ENCODE data around the gene MYO1G. TPM values are rescaled to one million over a fixed set of nuclear protein-coding genes. Genes with fewer than 3 reads are reported as not detected.

The MYO1G gene
- total RNA-seq, 1 experiment from 2014 or later = 0.11 TPM

GRCh38 chr7:45001826-45002225, 23.0 kb upstream of the MYO1G start:
- Histone ChIP-seq H3K79me2 (ENCODE audit: low read length) (peaks cover 40% of the 10 kb centered on the region), H3K4me1 (ENCODE audit: insufficient read depth, low read length) (peaks cover 16% of the 10 kb centered on the region), H4K20me1 (ENCODE audit: low read length) (no peaks in the 10 kb centered on the region), H3K9me3 (ENCODE audit: low read length) (no peaks in the 10 kb centered on the region), H3K27ac (ENCODE audit: low read length) (no peak overlapping the region), H3K27me3 (ENCODE audit: low read length) (no peaks in the 10 kb centered on the region), H3K4me3 (ENCODE audit: low read length) (peak overlapping the region; percentile 75), H3K9me2 (replicated peaks; ENCODE audit: low read length) (no peaks in the 10 kb centered on the region), H3F3A (ENCODE audit: low read length, unreplicated experiment) (no peaks in the 10 kb centered on the region), H3K36me3 (ENCODE audit: low read depth, low read length) (no peaks in the 10 kb centered on the region; the same call in 1 of the 2 replicates), H3K9ac (ENCODE audit: low read length) (0 out of 2 replicates have a peak overlapping the region, but pooled peaks have one; percentile 73), H3K4me2 (ENCODE audit: low read length) (peak overlapping the region; percentile 85), H2AFZ (ENCODE audit: low read length) (no peak overlapping the region)
- DNase-seq (no peak), ATAC-seq (no peak)
- intact Hi-C loops (cut with micrococcal nuclease) = no loop called here
- no TSS peak for BruUV-seq (replicated peaks)
- TF ChIP-seq EZH2phosphoT487 (IDR thresholded peaks at IDR 0.05; ENCODE audit: borderline replicate concordance, low read length) (no peak), EZH2 (IDR thresholded peaks at IDR 0.05; ENCODE audit: low read length, unreplicated experiment) (no peak), CTCF (conservative IDR thresholded peaks at IDR 0.05; ENCODE audit: low read depth, low read length) (no peak)
- ChIA-PET CTCF (no interaction called here), POLR2A (ENCODE audit: unreplicated experiment) (no interaction called here)

- TF ChIP-seq EZH2phosphoT487 (IDR thresholded peaks at IDR 0.05; ENCODE audit: borderline replicate concordance, low read length) (no peak), CTCF (conservative IDR thresholded peaks at IDR 0.05; ENCODE audit: low read depth, low read length) (no peak), EZH2 (IDR thresholded peaks at IDR 0.05; ENCODE audit: low read length, unreplicated experiment) (no peak)
- peaks cover 40% of the 10 kb centered on the region for H3K79me2 ChIP-seq (ENCODE audit: low read length)
These were observed 22.4 kb upstream of the MYO1G start for GRCh38 chr7:45001138-45001694.

More at GRCh38 chr7:45001138-45001694, 22.4 kb upstream of the MYO1G start:
- Histone ChIP-seq H2AFZ (ENCODE audit: low read length) (peak overlapping the region; percentile 42; the same call in 1 of the 2 replicates), H4K20me1 (ENCODE audit: low read length) (no peaks in the 10 kb centered on the region), H3K27ac (ENCODE audit: low read length) (no peak overlapping the region; the same call in 1 of the 2 replicates), H3K4me3 (ENCODE audit: low read length) (peak overlapping the region; percentile 75), H3K27me3 (ENCODE audit: low read length) (no peaks in the 10 kb centered on the region), H3K9me2 (replicated peaks; ENCODE audit: low read length) (no peaks in the 10 kb centered on the region), H3K4me2 (ENCODE audit: low read length) (peak overlapping the region; percentile 85), H3K9ac (ENCODE audit: low read length) (peak overlapping the region; percentile 73), H3K9me3 (ENCODE audit: low read length) (no peaks in the 10 kb centered on the region), H3K4me1 (ENCODE audit: insufficient read depth, low read length) (peaks cover 19% of the 10 kb centered on the region), H3F3A (ENCODE audit: low read length, unreplicated experiment) (no peaks in the 10 kb centered on the region), H3K36me3 (ENCODE audit: low read depth, low read length) (no peaks in the 10 kb centered on the region; the same call in 1 of the 2 replicates)
- intact Hi-C loops (cut with micrococcal nuclease) = no loop called here
- ChIA-PET CTCF (no interaction called here), POLR2A (ENCODE audit: unreplicated experiment) (no interaction called here)
- ATAC-seq (no peak), DNase-seq (peak; percentile 31)
- TSS peak; percentile 48 for BruUV-seq (replicated peaks)
